GM21825 (cell line): ENCODE measurements around the gene RELB.
A peak's percentile ranks its signal among the peaks of the same experiment; 100 is the strongest.

ENCODE experiments used
- ATAC-seq: cut with Tn5 transposase; IDR thresholded peaks from one replicate; pipeline ENCODE4 v1.9.1; 2021; ENCODE audit warnings: mild to moderate bottlenecking, moderate library complexity; ENCODE audit not compliant: unreplicated experiment

The RELB gene

GRCh38 chr19:45020071-45020470, 18.8 kb downstream of the RELB start:
- no peak for ATAC-seq

GRCh38 chr19:45021971-45022370, 20.7 kb downstream of the RELB start:
- no peak for ATAC-seq

- no peak for ATAC-seq
These were observed 21.8 kb downstream of the RELB start for GRCh38 chr19:45023048-45023447.

GRCh38 chr19:45025264-45025663, 24.0 kb downstream of the RELB start:
- ATAC-seq: no peak

GRCh38 chr19:45027371-45027770, 26.1 kb downstream of the RELB start:
- no peak for ATAC-seq

- no peak for ATAC-seq
These were observed 29.6 kb downstream of the RELB start for GRCh38 chr19:45030825-45031224.

GRCh38 chr19:45032421-45032820, 31.2 kb downstream of the RELB start:
- ATAC-seq: no peak

- no peak for ATAC-seq
These were observed 34.5 kb downstream of the RELB start for GRCh38 chr19:45035755-45036154.

- no peak for ATAC-seq
These were observed 36.3 kb downstream of the RELB start for GRCh38 chr19:45037393-45038169.

- peak; percentile 81 for ATAC-seq
These were observed 37.9 kb downstream of the RELB start, which contains the start of gene CLASRP for GRCh38 chr19:45038931-45039893. Gene CLASRP, plus strand, starts transcription at chr19:45039045. Its CDS starts 1,168 bp downstream, at chr19:45040213.

- ATAC-seq: no peak
These were observed 39.0 kb downstream of the RELB start for GRCh38 chr19:45040059-45040771.

GRCh38 chr19:45041125-45041524, 39.9 kb downstream of the RELB start:
- no peak for ATAC-seq

GRCh38 chr19:45045671-45046353, 44.5 kb downstream of the RELB start:
- no peak for ATAC-seq

- no peak for ATAC-seq
These were observed 45.1 kb downstream of the RELB start for GRCh38 chr19:45046355-45046754.

GRCh38 chr19:45047188-45047797, 46.0 kb downstream of the RELB start:
- ATAC-seq: no peak

GRCh38 chr19:45049073-45049736, 47.9 kb downstream of the RELB start:
- no peak for ATAC-seq

- no peak for ATAC-seq
These were observed 48.8 kb downstream of the RELB start for GRCh38 chr19:45050036-45050435.

GRCh38 chr19:45051929-45052579, 50.8 kb downstream of the RELB start:
- no peak for ATAC-seq

- ATAC-seq: no peak
These were observed 55.6 kb downstream of the RELB start for GRCh38 chr19:45056831-45057230.
